ENCODE measurements around the gene RSPO4.

GRCh38 chr20:953742-954141, 48.4 kb downstream of the RSPO4 start:
- TF ChIP-seq CTCF (IDR thresholded peaks at IDR 0.05) (peak in 2 of 4 experiments; percentile 15 to 43), POLR2AphosphoS5 (IDR thresholded peaks at IDR 0.05) (no peak), POLR2A (IDR thresholded peaks at IDR 0.05) (no peak)
